ENCODE measurements around the gene TRPV6.

Gene TRPV6

DNA sequence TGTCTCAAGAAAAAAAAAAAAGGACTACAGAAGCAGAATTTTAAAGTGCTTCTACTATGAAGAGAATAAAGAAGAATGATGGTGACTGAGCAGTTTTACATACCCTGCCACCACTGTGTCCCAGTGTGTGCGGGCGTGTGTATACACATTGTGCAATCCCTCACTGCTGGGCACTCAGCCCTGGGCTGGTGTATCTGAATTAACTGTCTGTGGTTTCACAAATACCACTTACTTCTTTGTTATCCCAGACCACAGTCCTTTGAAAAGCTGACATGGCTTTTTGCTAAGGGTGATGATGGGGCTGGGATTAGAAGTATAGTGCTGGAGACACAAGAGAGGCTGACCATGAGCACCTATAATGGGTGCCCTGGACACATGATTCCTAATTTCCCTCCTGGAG, 21.1 kb upstream of the TRPV6 start:
- DNase-seq: no peak

DNA sequence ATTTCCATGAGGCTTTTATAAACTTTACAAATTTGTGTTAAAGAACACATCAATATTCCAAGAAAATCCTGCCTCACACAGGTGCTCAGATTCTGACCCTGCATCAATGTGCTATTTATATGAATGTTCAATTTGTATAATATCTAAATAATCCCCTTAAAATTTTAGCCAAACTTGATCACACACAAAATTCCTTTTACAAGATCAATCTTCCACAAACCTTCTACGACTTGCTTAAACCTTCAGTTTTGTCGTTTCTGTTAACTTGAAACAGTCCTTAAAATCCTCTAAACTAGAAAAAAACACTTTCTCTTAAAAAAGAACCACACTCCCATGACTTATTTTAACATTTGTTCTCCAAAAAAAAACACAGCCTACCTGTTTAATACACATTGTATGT, 20.2 kb upstream of the TRPV6 start:
- no peak for DNase-seq

DNA sequence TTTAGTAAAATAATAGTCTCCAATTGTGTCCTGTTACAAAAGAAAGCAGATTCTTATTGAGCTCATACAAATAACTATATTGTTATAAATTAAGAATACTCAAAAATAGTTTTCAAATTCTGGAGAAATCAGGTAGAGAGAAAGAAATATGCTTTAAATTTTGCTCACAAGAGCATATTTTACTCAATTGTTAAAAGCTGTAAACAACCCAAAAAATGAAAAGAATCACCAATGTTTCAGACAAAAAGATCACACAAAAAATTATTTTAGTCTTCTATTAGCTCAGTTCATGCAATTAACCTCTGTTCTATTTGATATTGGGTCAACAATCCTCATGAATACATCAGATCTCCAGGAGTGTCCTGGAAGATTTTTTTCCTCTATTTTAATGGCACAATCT, 18.6 kb upstream of the TRPV6 start:
- DNase-seq: no peak

DNA sequence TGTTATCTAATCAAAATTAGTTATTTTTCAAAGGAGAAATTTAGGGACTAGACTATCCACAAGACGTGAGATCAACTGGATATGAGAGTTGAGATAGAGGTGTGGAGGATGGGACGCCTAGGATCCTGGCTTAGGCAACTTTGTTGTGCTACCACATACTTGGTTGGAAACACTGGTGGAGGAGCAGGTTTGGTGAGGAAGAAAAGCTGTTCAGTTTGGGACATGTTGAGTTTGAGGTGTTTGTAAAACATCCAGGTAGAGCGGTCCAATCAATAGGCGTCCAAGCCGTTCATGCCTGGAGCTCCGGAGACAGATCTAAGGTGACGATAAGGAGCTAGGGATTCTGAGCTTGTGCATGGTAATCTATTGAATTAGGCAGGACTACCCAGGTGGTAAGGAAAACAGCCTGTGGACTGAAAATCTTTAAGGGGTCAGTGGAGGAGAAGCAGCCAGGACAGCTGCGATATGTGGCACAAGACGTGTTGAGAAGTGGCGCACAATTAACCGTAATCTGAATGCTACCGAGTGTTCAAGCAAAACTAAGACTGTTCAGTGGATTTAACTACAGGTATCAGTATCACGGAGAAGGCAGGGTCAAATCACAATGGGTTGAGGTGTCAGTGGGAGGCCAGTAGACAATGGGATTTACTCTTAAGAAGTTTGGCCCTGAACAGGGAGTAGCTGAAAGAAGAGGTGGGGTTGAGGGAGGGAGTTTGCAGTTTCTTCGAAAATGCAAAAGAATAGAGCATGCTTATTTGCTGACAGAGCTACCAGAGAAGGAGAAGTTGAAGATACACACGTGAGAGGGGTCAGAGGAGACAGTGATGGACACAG, 16.1 kb upstream of the TRPV6 start:
- DNase-seq: no peak

DNA sequence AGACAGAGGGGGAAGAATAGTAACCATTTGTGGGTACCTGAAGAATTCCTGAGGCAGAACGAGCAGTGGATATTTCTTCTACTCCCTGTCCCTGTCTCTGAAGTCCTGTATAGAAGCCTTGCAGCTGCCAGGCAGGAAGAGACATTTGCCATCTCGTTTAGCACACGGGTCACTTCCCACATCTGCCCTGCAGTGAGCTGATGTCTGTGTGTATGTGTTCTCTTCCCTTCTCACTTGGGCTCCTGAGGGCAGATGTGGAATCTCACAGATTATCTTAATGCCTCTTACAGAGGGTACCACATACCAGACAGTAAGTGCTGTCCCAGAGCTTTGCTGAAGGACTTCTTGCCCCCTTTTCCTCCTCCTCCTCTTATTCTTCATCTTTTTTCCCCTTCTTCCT, 14.1 kb upstream of the TRPV6 start:
- no peak for DNase-seq

DNA sequence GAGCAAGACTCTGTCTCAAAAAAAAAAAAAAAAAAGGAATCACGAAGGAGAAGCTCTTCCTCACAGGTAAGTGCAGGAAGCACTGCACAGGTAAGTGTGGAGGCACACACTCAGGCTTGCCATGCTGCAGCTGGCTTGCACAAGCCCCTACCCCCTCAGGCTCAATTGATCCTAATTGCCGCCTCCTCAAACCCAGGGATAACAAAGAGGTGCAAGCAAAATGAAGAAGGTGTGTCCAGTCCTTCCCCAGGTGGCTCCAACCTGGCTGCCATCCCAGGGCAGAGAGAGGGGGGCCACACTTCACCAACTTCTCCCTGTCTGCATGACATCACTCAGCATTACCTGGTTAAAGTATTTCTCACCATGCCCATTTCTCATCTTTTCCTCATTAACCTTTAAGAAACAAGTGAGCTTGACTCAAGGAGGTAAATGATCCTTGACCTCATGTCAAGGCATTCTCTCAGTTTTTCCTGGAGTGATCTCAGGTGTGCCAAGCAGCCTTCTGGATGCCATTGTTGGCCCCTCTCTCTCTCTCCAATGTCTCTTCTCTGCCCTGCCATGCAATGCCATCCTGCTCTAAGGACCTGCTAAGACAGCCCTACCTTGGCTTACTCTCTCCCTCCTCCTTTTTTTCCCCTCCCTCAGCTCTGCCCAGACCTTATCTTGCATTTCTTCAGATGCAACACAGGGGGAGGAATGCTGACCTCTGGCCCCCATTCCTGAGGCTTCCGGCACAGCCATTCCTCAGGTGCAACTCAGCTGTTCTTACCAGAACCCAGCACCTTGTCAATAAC, 13.0 kb upstream of the TRPV6 start:
- no peak for DNase-seq

DNA sequence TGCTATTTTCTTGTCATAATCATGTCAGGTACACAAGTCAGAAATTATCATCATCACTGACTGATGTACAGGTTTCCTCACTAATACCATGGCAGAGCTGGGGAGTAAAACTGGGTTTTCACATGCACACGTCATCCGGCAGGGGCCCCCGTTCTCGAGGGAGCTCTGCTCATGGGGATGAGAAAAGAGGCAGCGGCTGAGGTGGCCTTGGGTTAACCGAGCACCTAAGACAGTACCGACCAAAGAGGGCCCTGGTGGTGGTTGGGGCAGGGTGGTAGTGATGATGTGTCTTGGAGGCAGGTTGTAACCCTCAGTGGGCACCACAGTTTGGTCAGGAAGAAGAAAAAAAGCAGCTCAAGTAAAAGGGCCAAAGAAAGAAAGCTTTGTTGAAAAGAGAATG, 12.1 kb upstream of the TRPV6 start:
- no peak for DNase-seq

DNA sequence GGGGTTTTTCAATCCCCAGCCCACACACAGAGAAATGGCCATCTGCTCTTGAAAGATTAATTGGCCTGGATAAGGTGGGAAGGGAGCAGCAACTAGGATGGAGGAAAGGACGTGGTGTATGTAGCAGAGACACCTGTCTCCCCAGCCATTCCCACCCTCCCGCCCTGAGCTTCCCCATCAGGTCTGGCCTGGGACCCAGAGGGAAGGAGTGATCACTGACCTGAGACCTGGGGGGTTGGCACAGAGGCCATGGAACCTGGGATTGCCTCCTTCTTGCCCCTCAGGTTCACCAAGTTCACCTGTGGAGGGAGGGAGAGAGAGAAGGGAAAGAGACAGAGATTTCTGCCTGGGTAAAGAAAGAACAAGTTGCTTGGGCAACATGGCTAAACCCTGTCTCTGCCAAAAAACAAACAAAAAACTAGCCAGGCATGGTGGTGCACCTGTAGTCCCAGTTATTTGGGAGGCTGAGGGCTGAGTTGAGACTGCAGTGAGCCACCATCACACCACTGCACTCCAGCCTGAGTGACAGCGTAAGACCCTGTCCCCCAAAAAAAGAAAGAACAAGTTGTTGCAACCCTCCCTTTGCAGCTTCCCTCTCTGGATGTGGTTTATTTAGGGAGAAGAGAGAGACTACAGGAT, 11.3 kb upstream of the TRPV6 start:
- DNase-seq: no peak

DNA sequence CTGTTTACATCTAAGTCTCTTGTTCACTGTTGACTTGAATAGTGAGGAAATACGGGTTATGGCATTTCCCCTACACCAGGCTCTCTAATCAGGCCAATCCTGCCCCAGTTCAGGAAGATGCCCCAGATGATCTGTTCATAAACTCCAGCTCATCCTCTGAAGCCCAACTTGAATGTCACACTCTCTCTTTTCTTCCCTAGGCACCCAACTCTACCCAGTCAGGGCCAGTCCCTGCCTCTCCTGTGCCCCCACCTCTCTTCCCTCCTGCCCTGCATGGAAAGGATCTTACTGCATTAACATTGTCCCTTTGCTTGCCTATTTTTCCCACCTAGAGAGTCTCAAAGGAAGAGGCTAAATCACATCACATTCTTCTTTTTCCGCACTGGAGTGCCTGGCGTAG, 10.6 kb upstream of the TRPV6 start:
- no peak for DNase-seq

DNA sequence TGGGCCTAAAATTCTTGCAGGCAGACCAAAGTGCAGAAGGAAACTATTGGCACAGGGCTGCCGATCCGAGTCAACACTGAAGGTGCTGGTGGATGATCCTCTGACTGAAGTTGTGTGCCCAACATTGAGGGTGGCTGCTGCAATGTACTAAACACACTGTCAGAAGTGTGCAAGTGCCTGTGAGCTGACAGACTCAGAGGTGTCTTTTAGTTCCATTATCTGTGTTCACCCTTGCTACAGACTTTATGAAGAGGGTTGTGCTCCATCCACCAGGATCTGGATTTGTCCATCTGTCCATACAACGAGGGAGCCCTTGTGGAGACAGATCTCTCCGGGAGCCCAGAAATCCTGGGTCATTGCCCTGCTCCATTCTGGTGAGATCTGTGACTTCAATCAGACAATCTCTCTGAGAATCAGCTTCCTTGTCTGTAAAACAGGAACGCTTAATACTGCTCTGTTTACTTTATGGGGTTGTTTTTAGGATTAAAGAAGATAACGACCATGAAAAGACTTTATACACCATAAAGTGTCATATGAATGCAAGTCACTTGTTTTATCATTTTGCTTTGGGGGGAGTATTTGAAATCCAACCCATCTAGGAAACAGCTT, 9.5 kb upstream of the TRPV6 start:
- no peak for DNase-seq

DNA sequence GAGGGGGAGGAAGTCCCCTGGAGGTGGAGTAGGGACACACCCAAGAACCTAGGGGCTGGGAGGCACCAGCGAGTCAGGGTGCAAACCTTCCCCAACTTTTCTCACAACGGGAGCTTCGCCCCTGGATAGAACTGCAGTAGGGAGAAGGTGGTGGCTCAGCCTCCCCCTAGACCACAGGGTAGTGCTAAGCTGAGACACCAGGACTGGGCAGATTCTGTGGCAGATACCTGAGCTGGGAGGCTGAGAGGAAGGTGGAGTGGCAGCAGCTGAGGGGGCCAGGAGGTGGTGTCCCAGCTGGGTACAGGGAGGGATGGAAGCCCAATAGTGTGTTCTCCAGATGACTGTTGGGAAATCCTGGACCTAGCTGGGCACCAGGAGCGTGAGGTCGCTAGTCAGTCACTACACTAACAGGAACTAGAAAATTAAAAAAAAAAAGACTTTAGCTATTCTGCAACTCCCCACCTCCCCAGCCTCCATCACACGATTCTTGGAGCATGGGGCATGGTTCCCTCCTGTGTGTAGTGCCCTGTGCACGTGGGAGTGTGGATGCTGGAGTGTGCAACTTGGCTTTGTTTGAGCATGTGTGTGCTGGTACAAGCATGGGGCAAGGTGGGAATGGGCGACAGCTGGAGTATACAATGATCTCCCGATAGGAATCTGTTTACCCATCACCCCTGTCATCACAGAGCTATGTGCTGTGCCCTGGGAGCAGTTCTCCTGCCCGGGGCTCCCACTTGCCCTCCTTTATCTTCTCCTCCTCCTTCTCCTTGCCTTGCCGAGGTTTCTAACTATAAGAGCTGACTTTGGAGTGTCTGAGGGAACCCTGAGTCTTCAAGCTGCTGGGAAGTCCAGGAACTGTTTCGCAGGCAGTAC, 8.8 kb upstream of the TRPV6 start:
- no peak for DNase-seq

DNA sequence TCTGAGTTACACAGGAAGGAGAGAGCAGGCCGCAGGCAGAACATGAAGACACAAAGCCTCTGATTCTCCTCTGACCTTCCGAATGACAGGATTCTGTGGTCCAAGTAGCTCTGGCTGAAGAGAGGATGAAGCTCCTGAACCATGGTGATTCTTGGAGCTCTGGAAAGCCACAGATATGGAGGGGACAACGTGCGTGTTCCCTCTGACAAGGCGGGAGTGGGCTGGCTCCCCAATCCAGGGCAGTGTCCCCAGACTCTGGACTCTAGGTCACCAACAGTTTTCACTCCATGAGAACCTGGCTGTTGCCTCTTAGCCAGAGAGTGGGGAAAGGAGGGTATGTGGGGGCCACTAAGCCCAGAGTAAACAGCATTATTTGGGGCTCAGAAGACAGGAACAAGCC, 7.4 kb upstream of the TRPV6 start:
- no peak for DNase-seq

DNA sequence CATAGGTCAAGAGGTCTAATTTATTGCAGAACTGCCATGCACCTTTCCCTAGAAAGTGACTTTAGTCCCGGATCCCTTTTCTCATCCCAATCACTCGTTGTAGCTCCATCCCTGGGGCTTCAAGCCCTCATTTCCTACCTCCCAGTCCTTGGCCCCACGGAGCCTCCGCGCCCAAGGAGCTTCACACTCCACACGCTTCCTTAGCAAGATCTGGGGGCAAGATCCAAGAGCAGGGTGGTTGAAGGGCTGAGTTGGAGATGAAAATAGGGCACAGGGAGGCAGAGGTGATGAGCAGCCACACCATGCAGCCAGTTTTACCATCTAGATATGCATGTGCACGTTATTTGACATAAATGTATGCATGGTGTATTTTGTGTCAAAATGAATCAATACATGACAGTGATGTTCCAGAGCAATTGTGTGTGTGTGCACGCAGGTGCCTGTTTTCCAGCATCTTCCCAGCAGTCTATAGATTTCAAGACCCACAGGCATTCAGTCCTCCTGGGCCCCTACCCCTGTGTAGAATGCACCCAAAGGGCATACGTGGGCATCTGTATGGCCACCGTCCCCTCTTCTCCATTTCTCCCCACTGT, 6.0 kb upstream of the TRPV6 start:
- DNase-seq: no peak

DNA sequence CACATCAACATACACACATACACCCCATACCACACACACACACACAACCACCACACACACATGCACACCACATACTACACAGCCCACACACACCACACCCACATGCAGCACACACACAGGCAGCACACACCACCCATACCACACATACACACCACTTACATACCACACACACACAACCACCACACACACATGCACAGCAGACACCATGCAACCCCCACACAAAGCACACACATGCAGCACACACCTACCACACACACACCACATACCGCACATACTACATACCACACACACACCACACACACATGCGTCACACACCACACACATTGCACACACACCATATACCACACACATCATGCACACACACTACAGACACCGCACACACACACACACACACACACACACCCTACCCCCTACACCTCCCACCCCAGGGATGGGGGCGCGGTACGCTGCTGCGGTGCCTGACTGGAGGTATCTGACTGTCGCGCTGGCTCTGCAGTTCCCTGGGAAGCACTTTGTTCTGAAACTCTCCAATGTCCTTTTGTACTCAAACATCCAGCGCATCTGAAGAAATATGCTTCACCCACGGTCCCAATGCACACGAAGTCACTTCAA, 5.4 kb upstream of the TRPV6 start:
- no peak for DNase-seq

DNA sequence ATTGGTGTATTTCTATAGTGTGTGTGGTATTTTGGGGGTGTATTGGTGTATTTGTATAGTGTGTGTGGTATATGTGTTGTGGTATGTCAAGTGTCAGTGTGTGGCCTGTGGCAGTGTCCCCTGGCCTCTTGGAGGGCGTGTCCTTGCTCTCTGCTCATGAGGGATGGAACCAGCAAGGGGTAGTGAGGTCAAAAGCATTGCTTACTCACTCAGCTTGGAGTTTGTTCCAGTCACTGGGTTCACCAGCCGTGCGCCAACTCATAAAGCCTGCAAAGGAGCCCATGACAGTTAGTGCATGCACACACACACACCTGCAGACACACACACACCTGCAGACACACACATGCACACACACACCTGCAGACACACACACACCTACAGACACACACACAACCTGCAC, 4.3 kb upstream of the TRPV6 start:
- DNase-seq: no peak

DNA sequence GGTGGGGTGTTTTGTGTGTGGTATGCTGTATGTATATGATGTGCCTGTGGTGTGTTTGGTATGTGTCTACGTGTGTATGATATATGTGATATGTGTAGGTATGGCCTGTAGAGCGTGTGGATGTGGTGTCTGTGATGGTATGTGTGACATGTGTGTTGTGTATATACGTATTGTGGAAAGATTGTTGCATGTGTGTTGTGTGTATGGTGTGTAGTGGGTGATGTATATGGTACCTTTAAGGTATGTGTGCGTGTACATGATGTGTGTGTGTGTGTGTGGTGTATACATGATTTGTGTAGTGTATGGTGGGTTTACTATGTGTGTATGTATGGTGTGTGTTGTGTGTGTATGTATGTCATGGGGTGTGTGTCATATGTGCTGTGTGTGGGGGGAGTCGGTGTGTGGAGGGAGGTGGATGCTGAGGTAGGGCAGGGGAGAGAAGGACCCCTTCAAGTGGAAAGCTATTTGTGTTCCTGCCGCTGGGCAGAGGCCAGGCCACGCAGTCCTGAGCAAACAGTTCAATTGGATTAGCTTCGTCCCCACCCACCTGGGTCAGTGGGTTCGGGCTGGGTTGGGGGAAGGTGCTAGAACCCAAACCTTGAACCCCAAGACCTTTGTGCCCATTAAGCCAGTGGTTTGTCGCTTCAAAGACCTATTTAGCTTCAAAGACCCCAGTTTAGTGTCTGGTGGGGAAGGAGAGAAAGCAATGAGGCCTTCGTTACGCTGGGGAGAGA, 1.9 kb upstream of the TRPV6 start:
- no peak for DNase-seq

DNA sequence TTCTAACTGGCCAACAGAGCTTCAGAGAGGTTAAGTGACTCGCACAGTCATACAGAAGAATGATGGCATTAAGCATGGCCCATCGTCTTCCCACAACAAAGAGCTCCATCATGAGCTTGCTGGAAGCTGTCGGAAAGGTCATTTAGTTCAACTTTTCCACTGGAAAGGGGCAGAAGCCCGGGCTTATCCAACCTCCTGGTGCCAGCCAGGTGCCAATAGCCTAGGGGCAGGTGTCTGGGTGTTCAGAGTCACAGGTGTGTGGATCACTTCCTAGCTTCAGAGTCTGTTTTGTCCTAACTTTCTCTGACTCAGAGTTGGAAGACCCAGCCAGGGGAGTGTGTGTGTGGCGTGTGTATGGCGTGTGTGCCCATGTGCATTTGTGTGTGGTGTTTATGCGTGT, 1.3 kb upstream of the TRPV6 start:
- DNase-seq: no peak

DNA sequence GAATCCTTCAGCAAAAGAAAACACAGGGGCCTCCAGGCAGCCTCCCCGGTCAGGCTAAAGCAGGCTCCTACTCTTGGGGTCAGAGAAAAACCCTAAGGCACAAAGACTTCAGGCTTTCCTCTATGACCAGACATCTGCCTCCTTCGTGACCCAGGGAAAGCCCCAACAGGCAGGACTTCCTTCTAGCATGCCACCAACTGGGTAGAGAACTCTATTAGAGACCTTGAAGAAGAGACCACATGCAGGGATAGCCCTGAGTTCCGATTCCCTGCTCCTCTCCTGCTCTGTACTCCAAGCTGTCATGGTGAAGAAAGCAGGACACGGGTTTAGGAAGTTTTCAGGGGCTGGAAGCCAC, 1.3 kb downstream of the TRPV6 start:
- DNase-seq: no peak

DNA sequence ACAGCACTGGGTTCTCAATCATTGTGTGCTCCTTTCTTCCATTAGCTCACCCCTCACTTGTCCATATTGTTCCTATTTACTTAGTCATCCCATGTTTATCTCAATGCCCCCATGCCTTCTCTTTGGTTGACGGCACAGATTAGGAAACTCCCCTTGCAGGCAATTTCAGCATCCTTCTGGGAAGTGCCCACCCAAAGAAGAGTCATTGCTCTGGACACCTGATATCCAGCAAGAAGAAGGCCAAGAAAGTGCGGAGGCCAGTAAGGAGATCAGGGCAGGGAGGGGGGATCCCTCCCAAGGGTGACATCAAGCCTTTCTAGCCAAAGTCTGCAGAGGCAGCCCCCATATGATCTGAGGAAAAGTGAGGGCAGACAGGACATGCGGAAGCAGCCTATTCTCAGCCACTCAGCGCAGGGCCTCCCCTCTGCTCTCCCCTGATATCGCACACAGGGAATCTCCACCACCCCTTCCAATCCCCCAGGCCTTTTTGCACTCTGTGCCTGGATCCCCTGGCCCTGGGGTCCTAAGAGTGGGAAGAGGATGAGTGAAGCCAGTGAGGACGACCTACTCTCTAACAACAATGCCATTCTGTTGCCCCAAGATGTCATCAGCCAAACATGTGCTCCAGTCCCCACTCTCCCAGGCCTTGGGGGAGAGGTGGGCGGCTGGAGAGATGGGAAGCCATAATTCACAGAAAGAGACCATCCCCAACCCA, 1.8 kb downstream of the TRPV6 start:
- DNase-seq: no peak

DNA sequence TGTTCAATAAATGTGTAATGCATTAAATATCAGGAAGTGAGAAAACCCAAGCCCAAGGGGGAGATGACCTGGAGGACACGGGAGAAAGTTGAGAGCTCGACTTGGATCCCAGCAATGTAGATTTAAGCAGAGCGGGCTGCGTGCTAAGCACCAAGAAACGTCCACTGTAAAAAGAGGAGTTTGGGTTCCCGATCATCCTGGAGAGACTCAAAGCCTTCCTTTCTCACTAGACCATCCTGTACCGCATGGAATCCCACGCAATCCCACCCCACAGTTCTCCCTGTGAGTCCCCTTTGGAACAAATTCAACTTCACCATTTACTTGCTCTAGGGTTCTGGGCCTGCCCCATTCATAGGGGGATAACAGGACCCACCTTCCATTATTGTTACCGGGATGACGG, 2.4 kb downstream of the TRPV6 start:
- no peak for DNase-seq

DNA sequence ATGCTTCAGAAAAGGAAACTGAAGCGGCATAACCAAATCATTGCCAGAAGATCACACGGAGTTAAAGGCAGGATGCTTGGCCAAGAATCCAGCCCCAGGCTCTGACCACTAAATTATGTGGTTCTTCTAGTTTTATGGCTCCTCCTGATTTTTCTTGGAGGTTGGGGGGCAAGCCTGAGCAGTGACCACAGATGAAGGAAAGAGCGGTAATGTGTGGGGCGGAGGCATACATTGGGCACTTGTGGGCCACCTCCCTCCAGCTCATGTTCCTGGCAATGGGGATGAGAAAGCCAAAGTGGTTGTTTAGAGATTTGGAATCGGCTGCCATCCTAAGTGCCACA, 3.2 kb downstream of the TRPV6 start:
- no peak for DNase-seq
